NCI-H2029 treated with DMSO at 0.1 percent for 48 hours (cell line): Measurements from ENCODE around the gene SHANK1.

Source experiments
- DNase-seq: peaks from one replicate; lab custom pipeline; 2025; lab: John Stamatoyannopoulos, UW

Gene SHANK1

DNA sequence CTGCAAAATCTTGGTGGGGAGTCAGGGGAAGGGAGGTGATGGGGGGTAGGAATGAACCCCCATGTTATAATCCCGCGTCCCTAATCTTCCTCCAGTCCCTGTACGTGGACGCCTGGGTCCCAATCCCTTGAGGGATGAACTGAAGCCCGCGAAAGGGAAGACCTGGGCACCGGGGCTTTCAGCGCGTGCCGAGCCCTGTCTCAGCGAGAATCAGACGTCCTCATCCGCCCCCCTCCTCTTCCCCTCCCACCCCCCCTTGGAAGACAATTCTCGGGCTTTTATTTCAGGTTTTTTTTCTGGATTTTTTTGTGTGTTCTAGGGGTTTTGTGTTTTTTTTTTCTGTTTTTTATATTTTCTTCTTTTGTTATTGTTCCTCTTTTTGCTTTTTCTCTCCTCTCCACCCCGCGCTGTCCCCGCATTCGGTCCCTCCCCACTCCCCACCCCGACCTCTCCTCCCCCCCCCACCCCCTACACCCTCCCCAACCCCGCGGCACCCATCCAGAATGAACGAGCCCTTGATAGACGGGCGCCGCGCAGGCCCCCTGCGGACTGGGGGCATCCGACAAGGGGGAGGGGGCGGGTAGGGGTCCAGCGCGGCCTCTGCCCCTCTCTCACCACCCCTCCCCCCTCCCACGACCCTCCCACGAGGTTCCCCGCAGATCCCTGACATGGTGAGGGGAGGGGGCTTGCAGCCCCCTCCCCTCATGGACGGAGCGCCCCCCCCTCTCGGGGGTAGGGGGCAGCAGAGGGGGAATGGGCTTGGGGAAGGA, 60.1 kb downstream of the SHANK1 start:
- no peak for DNase-seq

DNA sequence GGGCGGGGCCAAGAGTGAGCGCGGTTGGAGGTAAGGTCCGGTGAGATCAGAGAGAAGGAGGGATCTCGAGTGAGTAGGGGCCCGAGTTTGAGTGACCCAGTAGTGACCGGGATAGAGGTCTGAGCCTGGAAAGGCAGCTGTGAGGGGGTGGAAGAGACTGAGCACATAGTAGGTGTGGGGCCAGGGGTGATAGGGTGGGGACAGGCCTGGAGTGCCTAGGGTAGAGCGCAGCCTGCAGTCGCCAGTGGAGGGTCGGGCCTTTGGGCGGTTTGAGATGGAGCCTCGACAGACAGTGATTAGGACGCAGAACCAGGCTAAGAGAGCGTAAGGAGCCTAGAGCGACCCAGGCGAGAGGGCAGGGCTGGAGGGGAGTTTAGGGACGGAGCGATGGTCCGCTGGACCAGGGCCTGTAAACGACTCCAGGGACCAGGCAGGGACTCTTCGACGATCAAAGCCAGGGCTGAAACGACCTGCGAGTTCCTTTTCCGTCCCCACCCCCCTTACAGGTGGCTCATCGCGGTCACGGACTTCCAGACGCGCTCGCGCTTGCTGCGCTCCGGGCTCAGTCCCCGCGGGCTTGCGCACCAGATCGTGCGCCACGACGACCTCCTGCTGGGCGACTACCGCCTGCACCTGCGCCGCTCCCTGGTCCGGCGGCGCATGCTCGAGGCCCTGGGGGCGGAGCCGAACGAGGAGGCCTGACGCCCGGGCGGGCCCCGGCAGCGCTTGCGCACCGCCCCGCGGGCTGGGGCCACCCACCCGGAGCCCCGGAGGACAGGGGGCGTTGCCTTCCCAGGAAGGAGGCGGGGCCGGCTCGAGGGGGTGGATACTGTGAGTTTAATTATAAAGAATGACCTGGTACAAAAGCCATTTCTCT, 60.9 kb downstream of the SHANK1 start:
- no peak for DNase-seq

DNA sequence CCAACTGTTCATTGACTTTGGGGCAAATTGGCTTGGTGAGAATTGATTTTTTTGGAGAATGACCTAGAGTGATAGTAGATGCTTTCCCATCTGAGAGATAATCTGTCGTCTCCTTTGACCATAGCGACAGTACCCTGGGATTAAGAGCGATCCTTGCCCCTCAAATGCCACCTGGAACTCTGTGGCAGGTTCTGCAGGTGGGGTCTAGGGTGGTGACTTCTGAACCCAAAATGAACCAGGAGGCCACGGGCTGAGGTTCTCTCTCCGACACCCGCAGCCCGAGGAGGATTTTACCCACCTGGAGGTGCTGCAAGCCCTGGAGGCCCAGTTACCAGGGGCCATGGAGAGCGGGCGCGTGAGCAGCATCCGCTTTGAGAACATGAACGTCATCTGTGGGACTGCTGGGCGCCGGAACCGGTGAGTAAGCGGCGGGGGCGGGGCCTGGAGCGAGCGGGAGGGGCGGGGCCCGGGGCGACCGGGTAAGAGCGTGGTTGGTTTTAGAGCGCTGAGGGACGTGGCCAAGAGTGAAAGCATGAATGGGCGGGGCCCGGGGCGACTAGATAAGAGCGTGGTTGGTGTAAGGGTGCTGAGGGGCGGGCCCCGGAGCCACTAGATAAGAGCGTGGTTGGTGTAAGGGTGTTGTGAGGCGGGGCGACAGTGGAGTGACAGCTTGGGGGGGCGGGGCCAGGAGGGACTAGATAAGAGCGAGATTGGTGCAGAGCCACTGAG, 61.7 kb downstream of the SHANK1 start:
- DNase-seq: no peak

DNA sequence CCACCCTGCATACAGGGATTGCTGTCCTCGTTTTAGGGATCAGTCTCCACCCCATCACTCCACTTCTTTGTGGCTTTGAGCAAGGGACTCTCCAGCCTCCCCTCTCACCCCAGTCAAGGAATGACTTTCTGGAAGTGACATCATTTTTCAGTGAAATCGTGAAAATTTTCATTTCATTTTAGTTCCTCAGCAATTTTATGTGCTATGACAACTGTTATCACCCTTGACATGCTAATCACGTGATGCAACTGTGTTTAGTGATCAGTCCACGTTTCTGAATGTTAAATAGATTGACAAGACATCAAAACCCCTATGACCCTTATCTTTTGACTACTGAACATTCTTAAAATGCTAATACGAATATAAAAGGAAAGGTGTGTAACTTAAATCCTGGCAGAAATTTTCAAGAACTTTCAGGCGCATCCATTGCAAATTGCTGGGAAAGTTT, 62.4 kb downstream of the SHANK1 start:
- DNase-seq: no peak

DNA sequence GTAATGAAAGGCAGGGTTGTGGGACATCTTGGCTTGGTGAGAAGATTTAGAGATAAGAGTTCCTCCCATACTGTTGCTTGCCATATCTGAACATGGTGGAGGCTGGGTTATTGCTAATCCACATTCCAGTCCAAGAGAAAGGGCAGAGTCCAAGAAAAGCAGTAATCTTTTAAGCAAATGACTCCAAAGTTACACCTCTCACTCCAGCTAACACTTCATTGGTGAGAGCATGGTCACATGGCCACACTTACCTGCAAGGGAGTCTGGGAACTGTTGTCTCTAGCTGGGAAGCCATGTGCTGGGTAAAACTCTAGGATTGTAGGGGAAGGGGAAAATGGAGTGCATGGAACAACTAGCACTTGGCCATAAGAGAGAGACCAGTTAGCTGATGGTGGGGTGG, 64.7 kb downstream of the SHANK1 start:
- no peak for DNase-seq

DNA sequence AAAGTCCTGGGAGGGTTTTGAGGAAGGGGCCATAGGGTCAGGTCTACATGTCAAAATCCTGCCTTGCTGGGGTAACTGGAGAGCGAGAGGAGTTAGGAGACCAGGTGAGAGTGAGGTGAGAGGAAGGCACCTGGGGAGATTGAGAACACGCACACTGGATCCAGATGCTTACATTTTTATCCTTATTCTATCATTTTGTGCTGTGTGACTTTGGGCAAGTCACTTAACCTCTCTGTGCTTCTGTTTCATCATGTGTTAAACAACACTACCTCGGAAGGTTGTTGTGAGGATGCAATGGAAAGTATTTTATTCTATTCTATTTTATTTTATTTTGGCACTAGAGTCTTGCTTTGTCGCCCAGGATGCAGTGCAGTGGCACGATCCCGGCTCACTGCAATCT, 66.9 kb downstream of the SHANK1 start:
- DNase-seq: no peak

DNA sequence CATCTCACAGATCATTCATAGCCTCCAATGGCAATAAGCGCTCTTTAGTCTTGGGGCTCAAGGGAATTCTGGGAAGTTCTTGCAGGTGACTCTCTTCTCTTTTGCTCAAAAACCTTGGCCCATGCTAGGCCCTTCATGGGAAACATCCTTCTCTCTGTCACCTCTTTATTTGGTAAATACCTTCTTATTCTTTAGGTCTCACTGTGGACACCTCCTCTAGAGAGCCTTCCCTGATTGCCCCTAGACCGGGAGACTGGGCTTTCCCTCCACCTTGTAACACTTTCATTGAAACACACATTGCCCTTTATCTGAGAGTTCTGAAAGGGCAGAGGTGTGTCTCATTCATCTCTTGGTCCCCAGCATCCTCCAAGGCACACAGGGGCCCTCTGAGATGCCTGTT, 68.4 kb downstream of the SHANK1 start:
- no peak for DNase-seq

DNA sequence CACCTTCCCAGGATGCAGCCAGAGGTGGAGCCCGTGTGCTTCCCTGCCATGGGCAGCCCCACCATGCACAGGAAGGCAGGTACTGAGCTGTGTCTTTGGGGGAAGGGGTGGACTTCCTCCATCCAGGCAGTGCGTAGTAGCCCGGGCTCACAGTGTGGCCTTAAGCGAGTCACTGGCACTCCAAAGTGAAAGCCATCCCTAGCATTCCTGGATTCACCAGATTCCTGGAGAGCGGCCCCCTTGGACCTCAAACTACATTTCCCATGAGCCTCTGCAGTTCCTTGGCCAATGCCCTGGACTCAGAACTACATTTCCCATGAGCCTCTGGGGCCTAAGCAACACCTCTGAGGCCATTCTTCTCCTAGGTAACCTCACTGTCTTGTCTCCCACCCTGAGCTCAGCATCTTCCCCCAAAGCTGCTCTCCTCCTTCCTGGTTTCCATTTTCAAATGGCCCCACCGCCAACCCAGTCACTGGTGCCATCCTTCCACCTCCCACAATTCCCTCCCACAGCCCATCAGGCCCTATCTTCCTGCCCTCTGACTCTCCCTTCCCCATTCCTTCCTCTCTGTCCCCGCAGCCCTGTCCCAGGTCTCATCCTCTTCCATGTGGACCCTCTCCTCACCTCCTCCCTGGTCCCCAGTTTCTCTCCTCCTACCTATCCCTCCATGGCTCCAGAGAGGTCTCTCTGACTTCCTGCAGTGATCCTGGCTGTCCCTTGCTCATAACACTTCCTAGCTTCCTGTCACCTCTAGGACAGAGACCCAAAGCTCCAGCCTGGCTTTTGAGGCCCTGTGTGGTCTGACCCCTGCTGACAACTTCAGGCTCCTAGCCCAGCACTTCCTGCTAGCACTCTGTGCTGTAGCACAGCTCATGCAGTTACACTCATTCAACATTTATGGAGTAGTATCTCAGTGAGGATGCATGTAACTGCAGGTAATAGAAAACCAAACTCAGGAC, 69.9 kb downstream of the SHANK1 start, which contains the start of gene C19orf81:
Gene C19orf81, plus strand, starts transcription at position 13 of the 959 bp plus-strand sequence. Its CDS starts 0 bp downstream, at position 13.
- no peak for DNase-seq

DNA sequence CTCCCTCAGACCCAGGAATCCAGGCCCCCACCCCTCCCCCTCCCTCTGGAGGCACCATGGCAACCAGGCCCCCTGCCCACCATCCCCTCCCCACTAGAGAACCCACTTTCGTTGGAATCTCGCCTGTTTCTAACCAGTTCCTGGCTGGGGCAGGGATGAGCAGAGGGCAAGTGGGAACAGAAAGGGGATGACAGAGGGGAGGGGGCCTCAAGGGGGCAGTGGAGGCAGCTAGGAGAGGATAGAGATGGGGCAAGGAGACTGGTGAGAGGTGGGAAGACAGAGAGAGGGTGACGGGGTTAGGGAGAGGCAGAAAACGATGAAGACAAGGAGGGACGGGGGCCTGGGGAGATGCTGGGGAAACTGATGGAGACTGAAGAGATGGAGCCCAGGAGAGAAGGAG, 70.9 kb downstream of the SHANK1 start:
- no peak for DNase-seq

DNA sequence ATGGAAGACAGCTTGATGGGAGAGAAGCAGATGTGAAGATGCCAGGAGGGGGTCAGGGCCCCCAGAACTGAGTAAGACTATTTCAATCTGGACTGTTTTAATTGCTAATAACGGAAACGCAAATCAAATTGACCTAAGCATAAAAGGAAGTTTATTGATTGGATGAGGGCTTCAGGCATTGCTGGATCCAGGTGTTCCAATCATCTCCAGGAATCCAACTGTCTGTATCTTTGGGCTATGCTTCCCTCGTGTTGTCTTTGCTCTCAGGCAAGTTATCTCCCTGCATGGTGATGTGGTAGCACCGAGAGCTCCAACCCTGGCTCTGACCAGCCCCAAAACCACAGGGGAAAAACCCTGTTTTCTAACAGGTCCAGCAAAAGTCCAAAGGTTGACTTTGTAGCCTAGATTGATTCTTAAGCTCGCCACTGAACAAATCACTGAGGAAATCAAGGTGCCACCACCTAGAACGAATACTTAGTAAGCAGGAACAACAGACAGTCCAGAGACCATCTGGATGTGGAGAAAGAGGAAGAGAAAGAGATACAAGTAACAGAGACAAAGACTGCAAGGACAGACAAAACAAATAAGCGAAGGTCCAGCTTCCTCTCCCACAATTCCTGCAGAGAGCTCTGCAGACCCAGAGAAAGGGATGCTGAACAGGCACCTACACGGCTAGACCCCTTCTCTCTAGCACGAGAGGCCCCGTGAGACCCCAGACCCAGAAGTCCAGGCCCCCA, 71.6 kb downstream of the SHANK1 start:
- no peak for DNase-seq

DNA sequence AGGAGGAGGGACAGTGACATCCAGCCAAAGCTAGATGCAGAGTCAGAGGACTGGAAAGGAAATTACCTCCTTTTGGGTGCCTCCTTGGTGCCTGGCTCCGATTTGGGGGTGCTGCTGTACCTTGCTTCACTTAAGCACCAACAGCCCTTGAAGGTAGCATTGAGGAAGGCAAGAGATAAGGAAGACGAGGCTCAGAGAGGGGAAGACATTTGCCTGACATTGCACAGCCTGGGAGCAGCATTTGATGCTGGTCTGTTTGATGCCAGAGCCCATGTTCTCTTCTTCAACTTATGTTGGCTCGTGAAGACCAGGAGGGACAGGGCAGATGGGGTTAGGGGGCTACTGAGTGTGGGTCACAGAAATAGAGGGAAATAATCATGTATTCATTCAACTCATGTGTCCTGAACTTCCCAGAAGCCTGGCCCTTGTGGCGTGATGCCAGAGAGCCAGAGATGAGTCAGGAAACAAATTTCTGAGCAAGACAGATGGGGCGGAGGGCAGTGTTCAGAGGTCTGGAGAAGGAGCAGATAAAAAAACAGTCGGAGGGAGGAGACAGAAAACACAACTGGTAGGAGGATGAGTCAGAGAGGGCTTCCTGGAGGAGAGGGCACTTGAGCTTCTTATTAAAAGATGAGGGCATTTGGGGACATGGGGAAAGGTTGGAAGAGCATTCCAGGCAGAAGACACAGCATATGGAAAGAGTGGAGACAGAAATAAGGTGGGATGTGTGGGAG, 73.4 kb downstream of the SHANK1 start:
- DNase-seq: no peak

DNA sequence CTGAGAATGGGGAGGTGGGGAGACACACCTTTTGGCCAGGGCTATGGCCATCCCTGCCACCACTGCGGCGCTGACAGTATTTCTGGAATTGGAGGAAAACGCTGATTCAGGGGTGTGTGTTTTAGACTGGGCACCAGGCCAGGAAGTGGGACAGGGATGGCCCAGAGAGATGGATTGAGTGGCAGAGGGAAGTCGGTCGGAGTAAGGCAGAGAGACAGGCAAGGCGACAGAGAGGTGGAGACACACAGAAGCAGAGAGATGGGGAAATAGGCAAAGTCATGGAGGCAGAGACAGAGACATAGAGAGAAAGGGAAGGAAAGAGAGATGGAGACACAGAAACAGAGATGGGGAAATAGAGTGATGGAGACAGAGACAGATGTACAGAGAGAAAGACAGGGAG, 74.5 kb downstream of the SHANK1 start:
- no peak for DNase-seq

DNA sequence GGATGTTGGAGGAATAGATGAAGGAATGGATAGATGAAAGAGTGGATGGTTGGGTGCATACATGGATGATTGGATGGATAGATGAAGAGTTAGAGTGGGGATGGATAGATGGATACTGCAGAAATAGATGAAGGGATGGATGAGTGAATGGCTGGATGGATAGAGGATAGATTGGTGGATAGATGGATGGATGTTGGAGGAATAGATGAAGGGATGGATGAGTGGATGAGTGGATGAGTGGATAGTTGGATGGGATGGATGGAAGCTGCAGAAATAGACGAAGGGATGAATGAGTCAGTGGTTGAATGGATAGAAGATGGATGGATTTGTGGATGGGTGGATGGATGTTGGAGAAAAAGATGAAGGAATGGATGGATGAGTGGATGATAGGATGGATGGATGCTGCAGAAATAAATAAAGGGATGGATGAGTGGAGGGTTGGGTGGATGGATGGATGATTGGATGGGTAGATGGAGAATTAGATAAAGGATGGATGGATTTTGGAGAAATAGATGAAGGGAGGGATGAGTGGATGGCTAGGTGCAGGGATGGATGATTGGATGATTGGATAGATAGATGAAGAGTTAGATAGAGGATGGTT, 75.2 kb downstream of the SHANK1 start:
- no peak for DNase-seq

DNA sequence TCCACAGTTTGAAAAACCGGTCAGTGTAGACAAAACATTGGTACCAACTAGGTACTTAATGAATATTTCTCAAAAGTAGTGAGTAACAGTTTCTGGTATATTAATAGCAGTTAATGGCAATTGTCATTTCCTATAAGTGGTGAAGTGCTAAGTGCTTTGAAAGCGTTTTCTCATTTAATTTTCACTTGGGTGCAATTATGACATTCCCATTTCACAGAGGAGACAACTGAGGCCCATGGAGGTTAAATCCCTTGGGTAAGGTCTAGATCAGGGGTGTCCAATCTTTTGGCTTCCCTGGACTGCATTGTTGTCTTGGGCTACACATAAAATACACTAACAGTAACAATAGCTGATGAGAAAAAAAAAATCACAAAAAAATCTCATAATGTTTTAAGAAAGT, 79.2 kb downstream of the SHANK1 start:
- no peak for DNase-seq

DNA sequence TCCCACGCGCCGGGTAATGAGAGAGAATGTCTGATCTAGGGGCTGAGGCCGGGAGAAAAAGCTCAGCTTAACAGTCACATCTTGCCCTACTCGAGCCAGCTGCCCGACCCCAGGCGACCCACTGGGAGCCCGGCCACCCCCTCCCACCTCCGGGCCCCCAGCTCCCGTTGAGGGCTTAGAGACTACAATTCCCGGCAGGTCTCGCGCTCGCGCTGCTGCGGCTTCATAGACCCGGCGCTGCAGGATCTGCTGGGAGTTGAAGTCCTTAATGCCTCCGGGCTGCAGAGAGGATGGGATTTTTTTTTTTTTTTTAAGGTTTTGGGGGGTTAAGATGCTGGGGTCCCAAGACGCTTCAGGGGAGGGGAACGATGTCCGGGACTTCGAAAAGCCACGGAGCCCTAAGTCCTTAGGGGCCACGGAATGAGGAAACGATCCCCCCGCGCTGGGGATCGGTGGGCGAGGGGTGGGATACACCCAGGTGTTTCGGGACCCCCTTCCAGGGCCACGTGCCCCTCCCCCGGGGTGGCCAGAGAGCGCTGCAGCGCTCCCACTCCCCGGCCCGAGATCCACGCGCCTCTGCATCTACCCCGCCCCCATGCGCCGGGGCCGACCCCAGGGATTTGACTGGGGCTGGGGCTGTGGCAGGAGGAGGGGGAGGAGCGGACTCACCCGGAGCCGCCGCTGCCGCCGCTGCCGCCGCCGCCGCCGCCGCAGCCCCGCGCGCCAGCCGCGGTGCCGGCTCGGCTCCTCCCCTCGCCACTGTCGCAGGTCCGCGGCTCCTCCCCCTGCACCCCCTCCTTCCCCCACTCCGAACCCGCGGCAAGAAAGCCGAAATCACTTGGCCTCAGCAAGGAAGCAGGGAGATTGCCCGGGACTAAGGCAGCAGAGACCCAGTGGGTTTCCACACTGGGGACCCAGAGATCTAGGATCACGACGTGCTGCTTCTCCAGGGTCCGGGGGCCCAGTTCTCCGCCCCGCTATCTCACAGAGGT, 80.2 kb downstream of the SHANK1 start, which contains the start of gene SYT3:
Gene SYT3, minus strand, starts transcription at position 761 of the 992 bp plus-strand sequence. CDS start 2,470 bp downstream, outside the sequence.
- DNase-seq: no peak

DNA sequence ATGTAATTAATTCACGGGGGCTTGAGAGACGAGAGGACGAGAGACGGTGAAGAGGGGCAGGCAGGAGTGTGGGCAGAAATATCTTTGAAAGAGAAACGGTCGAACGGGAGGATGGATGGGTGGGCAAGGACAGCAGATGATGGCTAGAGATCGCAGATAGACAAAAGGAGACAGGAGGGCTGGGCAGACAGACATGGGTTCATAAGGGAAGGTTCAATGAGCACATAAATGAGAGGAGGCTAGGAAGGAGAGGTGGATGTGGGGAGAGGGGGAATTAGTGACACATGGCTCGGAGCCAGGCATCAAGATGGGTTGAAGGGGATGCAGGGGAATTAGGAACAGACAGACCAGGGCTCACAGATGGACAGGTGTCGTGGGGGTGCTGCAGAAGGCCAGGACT, 81.0 kb downstream of the SHANK1 start:
- DNase-seq: no peak

DNA sequence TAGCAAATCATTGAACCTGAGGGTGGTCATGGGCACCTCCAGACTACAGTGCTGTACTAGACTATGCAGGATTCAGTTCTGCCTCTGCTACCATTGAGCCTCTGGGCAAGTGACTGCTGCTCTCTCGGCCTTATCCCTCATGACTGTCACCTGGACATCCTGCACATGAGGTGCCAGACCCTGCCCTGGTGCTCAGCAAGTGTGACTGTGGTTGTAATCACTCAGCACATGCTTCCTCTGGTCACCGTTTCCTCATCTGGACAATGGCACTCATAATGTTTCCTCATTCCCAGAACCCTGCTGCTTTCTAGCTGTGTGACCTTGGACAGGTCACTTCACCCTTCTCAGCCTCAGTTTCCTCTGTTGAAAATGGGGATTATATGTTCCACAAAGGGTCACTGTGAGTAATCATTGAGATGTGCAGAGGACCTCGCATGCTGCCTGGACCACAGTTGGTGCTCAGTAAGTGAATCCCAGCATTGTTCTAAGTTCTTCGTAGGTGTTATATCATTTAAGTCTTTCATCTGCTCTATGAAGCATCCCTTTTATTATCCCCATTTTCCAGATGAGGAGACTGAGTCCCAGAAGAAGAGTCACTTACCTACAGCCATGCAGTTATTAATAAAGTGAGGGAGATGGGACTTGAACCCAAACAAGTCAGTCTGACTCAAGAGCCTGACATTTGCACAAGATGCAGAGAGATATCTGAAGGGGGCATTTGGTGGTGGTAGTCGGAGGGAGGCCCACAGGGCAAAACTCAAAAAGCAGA, 83.1 kb downstream of the SHANK1 start:
- DNase-seq: no peak
